HG02943 (cell line): ENCODE measurements around the gene HNRNPA2B1.

Experiments used
- ATAC-seq: cut with Tn5 transposase; IDR thresholded peaks from one replicate; pipeline ENCODE4 v1.9.1; 2021; ENCODE audit warnings: mild to moderate bottlenecking, low read depth, moderate library complexity; ENCODE audit not compliant: unreplicated experiment

The HNRNPA2B1 gene

DNA sequence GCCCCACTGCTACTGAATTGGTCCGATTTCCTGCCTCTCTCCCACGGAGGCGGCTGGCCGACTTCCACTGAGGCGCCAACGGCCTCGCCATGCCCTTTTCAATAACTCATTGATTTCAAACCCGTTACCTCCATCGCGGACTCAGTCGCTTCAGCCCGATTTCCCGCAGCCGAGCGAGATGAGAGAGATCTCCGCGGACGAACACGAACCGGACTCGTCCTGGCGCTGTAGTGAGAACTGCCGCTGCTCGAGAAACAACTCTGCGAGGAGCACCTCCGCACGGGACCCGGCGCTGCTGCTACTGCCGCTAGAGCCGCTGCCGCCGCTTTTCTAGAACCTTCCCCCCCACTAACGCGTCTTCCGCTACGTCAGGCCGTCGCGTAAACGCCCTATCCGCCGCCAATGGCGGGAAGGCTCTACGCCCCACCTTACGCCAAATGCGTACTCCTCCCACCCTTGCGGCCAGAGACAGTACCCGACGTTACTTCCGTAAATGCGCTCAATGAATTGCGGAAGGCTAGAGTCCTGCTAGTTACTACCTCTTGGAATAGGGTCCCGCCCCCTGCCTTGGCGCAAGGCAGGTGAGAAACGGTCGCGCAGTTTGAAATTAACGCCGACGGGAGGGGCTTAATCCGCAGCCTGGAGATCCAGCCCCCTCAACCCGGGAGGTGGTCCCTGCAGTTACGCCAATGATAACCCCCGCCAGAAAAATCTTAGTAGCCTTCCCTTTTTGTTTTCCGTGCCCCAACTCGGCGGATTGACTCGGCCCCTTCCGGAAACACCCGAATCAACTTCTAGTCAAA is at the start of gene HNRNPA2B1:
TSS of gene HNRNPA2B1 (minus strand) at position 303 of the 803 bp plus-strand sequence. CDS start at position 134, 169 bp downstream.
- peak; percentile 67 for ATAC-seq

DNA sequence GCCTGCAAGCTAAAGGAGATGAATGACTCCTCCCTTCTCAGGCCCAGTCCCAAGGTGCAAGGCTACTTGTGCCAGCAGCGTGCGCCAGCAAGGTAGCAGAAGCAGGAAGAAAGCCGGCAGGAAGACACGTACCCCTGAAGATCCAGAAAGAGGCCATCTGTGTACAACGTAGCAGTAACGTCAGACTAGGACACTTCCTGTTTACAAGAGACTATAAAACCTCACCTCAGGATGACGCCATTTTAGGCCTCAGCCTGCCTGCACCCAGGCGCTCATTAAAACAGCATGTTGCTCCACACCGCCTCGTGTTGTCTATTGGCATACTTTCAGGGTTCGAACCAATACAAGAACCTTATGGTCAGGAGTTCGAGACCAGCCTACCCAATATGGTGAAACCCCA is 49.7 kb upstream of the HNRNPA2B1 start:
- ATAC-seq = no peak

DNA sequence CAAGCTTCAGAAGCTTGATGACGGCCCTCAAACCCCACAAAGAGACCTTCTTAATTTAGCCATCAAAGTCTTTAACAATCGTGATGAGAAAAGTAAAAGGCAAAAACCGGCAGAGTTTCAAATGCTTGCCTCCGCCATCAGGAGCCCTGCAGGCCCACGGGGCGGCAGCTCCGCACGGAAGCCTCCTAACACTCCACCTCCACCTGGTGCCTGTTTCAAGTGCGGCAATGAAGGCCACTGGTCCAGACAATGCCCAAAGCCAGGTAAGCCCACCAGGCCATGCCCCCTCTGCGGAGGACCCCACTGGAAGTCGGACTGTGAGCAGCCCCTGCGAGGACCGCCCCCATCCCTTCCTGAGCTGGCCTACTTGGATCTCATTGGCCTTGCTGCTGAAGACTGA is 44.6 kb upstream of the HNRNPA2B1 start:
- ATAC-seq = no peak

DNA sequence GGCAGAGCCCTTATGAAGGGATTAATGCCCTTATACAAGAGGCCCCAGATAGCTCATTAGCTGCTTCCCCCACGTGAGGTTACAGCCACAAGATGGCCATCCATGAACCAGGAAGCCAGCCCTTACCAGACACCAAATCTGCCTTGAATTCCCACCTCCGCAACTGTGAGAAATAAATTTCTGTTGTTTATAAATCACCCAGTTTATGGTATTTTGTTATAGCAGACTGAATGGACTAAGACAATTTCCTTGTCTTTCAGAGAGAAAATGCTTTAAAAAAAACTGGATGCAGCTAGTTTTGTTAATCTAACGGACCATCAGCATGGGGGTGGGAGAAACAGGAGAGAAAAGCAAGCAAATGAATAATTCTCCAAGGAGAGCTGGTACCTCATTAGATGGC is 37.5 kb upstream of the HNRNPA2B1 start:
- no peak for ATAC-seq

DNA sequence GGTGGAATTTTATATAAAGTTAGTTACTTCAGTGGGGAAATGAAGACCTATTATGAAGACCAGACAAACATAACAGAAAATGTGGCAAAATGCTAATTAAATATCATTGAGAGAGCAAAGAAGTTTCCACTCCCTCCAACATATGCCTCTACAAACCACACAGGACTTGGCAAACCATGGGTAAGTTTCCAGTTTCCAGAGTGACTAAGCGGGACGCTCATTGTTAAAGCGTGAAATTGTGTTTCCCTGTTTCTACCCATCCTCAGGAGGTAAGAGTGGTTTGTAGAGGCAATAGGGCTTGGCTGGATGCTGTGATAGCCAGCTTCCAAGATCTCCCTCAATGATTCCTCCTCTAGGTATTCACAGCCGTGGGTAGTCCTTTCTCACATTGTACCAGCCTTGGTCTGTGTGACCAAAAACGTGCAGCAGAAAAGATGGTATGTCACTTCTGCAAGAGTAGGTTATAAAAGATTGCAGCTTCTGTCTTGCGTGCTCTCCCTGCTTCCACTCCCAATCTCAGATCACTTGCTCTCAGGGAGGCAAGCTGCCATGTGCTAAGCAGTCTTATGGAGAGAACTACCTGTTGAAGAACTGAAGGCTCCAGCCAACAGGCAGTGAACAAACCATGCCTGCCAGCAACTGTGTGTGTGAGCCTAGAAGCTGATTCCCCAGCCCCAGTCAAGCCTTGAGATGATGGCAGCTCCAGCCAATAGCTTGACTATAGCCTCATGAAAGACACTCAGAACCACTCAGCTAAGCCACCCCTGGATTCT is 36.7 kb upstream of the HNRNPA2B1 start:
- ATAC-seq = no peak

DNA sequence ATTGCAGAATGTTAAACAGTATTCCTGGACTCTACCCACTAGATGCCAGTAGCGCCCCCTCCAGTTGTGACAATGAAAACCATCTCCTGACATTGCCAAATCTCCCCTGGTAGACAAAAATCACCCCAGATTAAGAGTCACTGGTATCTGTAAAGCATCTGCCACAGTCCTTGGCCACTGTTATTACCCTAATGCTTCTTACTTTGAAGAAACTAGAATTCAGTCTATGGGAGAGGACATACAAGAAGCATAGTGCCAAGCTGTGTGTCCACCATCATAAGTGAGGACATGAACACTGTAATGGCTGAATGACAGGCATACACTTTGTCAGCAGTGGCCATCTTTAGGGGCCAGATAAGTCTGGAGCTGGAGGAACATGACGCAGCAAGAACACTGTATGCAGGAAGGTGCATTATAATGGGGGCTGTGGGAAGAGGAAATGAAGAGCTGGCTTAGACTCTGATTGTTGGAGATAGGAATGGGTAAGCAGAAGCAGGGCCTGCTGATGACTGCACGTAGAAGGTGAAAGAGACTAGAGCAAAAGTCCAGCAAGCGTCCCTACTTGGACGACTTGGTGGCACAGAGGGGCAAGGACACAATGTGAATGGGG is 33.5 kb upstream of the HNRNPA2B1 start:
- ATAC-seq = no peak

DNA sequence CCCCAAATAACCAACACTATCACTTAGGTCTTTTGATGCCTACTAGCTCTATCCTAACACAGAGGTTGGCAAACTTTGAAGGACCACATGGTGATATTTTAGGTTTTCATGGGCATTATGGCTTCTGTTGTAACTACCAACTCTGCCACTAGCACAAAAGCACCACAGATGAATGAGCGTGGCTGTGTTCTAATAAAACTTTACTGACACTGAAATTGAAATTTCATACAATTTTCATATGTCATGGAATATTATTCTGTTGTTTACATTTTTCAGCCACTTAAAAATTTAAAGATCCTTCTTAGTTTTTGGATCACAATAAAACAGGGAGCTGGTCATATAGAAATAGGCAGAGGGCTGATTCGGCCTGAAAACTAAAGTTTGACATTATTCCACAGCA is 27.4 kb upstream of the HNRNPA2B1 start:
- ATAC-seq = no peak

DNA sequence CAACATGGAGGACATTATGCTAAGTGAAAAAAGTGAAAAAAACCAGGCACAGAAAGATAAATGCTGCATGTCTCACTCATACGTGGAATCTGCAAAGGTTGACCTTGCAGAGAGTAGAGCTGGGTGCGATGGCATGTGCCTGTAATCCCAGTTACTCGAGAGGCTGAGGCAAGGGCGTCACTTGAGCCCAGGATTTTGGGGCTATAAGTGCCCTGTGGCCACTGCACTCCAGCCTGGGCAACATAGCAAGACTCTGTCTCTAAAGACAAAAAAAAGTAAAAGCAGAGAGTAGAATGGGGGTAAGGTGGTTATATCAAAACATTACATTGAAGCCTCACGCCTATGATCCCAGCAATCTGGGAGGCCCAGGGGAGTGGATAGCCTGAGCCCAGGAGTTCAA is 23.8 kb upstream of the HNRNPA2B1 start:
- no peak for ATAC-seq

DNA sequence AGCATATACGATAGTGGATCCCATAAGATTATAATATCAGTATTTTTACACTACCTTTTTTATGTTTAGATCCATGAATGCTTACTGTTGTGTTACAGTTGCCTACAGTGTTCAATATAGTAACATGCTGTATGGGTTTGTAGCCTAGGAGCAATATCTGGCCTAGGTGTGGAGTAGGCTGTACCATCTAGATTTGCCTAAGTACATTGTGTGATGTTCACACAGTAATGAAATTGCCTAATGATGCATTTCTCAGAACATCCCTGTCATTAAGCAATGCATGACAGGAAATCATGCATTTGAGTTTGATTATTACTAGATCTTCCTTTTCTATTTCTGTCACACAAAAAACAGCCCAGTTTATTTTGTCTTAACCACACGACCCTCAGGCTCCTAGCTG is 15.5 kb upstream of the HNRNPA2B1 start:
- ATAC-seq = no peak

DNA sequence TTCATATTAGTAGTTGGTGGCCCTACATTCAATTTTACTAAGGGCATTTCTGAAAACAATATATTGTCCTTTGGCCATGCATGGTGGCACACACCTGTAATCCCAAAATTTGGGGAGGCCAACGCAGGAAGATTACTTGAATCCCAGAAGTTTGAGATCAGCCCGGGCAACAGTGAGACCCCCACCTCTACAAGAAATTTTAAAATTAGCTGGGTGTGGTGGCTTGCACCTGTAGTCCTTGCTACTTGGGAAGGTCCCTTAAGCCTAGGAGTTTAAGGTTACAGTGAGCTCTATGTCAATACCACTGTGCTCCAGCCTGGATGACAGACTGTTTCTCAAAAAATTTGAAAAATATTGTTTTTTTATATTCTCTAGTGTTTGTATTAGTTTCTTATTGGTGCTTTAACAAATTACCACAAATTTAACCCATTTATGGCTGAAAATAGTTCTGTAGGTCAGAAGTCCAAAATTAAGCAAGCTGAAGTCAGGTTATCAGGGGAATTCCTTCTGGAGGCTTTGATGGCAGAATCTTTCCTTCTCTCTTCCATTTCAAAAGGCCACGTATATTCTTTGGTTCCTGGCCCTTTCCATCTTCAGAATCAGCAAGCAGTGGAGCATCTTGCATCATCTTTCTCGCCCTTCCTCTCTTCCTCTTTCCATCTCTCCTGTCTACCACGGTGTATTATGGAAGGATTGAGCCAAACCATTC is 13.4 kb upstream of the HNRNPA2B1 start:
- ATAC-seq = no peak

DNA sequence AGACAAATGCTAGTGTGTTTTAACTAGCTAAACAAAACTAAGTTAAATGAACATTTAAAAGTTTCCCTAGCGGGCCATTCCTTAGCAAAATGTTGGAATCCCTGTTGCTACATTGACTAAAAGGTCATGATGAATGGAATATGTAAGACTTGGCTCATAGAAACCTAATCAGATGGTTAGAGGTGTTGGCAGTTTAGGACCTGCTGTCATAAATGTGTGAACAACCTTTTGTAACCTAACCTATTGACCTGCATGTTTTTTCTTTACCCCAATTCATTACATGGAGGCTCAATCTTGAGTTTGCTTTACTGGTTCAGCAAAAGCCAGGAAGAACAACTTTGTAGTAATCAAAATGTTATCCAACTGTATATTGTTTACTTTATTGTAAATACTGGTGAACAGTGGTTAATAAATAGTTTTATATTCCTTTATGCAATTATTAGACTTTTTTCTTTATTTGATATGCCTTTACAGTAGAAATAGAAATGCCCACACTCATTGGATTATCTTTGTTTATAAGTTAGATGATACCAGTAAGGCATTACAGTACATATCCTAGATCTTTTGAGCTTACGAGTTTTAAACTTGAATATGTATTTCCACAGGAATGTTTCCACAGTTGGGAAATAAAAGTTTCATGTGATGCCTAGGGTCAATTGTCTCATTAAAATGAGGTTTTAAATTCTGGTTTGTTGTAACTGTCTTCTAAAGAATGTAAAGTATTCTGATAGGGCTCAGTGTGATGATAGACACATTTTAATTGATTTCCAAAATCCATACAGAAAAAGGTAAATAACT is 12.6 kb upstream of the HNRNPA2B1 start:
- ATAC-seq = no peak

DNA sequence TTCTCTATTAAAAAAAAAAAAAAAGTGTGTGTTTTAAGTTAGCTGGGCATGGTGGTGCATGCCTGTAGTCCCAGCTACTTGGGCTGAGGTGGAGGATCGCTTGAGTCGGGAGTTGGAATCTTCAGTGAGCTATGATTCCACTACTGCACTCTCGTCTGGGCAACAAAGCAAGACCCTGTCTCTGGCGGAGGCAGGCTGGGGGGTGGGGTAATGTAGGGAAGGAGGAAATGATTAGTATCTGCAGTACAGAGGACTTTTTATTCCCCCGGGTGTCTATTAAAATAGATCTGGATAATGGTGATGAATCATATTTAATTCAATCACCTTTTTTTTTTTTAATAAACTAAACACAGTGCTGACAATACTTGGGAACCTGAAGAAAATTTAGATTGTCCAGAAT is 7.5 kb upstream of the HNRNPA2B1 start:
- ATAC-seq = no peak

DNA sequence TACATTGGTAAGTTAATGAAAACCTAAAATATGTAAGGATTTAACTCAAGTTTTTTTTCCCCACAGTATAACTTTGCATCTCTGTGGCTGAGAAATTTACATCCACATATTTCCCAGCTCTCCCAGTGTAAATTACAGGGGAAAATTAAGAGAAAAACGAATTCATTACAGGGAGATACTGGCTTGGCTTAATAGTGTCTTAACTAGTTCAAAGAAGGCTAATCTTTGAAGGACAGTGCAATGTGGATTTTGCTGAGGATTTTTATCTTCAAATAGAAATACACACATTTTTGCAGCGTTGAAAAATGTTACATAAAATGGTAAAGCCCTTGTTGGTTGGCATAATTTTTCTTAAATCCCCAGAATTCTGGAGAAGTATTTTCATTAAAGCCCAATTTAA is 2.5 kb upstream of the HNRNPA2B1 start:
- ATAC-seq = no peak

DNA sequence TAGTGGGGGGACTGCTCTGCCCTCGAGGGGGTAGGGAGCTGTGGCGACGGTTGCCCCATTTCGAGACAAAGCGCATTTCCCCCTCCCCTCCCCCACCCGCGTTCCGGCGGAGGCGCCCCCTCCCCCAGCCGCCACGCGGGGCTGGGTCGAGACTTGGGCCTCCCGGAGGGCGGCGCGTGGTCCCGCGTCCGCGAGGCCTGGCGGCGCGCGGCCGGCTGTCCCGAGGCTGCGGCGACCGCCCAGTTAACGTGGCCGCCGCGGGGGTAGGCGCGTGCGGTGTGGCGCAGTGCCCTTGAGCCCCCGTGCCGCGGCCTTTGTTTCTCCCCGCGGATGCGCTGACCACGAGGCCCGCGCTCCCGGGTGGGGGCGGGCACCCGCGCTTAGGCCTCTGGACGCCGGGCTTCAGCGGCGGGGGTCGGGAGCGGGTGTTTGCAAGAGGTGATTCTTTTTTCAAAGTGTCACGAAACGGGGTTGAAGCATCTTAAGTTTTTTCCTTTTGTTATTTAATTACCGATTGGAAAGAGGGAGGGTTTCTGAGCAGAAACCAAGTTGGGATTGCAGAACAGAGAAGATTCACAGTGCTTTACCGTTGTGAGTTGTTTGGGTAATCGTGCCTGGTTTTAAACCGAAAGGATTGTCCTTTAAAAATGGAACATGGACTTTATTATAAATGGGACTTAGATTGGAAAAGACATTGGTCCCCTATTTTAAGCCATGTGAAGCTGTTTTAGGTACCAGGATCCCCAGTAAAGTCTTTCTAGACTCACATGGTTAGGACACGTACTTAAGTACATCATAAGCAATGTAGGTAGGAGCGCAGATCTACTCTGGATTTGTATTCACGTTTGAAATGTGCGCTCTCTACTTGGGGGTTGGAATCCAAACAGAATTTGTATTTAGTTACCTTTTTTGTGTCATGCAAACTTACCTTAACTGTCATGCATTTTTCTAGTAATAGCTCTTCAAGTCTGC is 1.8 kb upstream of the HNRNPA2B1 start:
- ATAC-seq = no peak

DNA sequence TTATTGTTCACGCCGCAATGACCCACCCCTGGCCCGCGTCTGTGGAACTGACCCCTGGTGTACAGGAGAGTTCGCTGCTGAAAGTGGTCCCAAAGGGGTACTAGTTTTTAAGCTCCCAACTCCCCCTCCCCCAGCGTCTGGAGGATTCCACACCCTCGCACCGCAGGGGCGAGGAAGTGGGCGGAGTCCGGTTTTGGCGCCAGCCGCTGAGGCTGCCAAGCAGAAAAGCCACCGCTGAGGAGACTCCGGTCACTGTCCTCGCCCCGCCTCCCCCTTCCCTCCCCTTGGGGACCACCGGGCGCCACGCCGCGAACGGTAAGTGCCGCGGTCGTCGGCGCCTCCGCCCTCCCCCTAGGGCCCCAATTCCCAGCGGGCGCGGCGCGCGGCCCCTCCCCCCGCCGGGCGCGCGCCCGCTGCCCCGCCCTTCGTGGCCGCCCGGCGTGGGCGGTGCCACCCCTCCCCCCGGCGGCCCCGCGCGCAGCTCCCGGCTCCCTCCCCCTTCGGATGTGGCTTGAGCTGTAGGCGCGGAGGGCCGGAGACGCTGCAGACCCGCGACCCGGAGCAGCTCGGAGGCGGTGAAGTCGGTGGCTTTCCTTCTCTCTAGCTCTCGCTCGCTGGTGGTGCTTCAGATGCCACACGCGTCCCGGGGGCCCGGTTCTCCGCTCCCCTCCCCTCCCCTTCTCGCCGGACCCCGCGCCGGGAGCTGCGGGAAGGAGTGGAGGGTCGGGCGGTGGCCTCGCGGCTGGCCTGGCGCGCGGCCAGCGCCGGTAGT is 887 bp upstream of the HNRNPA2B1 start, which contains the start of gene CBX3:
TSS of gene CBX3 (plus strand) at position 499 of the 772 bp plus-strand sequence. CDS start 1,254 bp downstream, outside the sequence.
- ATAC-seq = peak; percentile 47

DNA sequence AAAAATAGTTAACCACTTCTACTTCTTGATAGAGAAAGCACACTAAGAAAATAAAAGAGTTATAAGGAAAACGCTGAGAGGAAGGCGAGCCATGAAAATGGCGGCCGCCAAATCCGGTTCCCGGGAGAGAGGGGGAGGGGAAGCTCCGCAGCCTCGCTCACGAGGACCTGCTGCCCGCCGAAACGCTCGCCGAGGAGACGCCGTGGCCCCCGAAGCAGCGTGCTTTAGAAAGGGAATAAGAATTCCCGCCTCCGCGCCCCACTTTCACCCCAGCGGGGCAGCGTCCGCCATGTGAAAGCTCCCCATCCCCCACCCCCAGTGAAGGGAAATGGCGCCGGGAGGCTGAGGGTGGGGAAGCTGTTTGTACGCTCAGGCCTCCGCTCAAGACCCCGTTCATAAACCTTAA is 505 bp downstream of the HNRNPA2B1 start:
- ATAC-seq = no peak

DNA sequence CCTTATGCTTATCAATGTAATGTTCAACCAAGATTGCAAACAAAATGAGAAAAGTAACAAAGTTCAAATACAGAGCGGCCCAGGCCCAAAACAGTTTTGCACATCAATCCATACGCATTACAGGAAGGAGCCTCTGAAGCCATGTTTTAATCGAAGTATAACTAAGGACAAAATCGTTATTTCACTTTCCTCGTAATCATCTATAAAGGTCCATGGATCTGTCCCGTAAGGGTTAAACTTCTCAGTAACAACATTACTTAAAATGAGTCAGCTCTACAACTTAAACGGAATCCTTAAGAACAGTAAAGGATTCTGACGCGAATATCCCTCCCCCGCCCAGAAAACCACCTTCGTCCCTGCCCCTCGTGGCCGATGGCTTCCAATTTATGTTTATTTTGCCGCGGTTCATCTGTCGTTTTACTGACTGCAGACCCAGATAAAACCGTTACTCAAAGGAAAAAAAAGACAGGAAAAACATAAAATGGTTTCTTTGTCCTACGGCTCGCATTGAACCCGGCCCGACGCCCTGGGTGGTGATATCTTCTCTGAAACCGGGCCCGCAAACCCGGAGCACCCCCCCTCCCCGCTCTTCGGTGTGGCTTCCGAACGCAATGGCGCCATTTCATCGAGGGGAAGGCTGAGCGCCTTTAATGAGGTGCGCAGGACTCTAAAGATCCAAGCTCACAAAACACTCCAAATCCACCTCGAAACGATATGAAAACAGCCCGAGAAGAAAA is 1.1 kb downstream of the HNRNPA2B1 start:
- no peak for ATAC-seq
